CD4-positive, CD25-positive, alpha-beta regulatory T cell (primary cell): ENCODE data around the gene BCL2. TPM values are rescaled to one million over a fixed set of nuclear protein-coding genes. Genes with fewer than 3 reads are reported as not detected.

ENCODE experiments used
- ATAC-seq, 2 donors: fragments of 150-1000 bp; cut with Tn5 transposase; one replicate each; pipeline ENCODE4 v1.10.0; 2021; ENCODE audit warnings: low read depth in 2 of 2, moderate number of reproducible peaks in 2 of 2, moderate library complexity in 1 of 2
- DNase-seq, 3 donors: peaks; one replicate each; pipeline versions ENCODE4 v3.0.0 to v3.0.0-alpha.2; 2012 to 2022; ENCODE audit warnings: mixed read lengths in 1 of 3
- H3K27ac ChIP-seq: one replicate; pipeline ENCODE4 v1.7.0; 2013; ENCODE audit warnings: mild to moderate bottlenecking, low read length; ENCODE audit not compliant: insufficient read depth, poor library complexity, severe bottlenecking
- H3K27me3 ChIP-seq: one replicate; pipeline ENCODE4 v1.7.0; 2013; ENCODE audit warnings: low read length; ENCODE audit not compliant: control insufficient read depth, insufficient read depth
- H3K36me3 ChIP-seq: one replicate; pipeline ENCODE4 v1.7.0; 2013; ENCODE audit warnings: mild to moderate bottlenecking, low read length, moderate library complexity; ENCODE audit not compliant: control insufficient read depth, insufficient read depth
- H3K4me1 ChIP-seq: 2 replicates; pipeline ENCODE4 v1.7.0; 2013; ENCODE audit warnings: mild to moderate bottlenecking, low read length; ENCODE audit not compliant: insufficient read depth, control insufficient read depth, poor library complexity, severe bottlenecking
- H3K4me3 ChIP-seq: one replicate; pipeline ENCODE4 v1.7.0; 2013; ENCODE audit warnings: low read depth, mild to moderate bottlenecking, low read length, moderate library complexity
- H3K9me3 ChIP-seq, 2 experiments: 1 replicate in 1 of 2; 2 replicates in 1 of 2; pipeline ENCODE4 v1.7.0; 2013; ENCODE audit warnings: low read length in 2 of 2, mild to moderate bottlenecking in 1 of 2, moderate library complexity in 1 of 2; ENCODE audit not compliant: control insufficient read depth in 2 of 2
- H3K27ac Mint-ChIP-seq, 3 donors: one replicate each; pipeline ENCODE4 v1.8.0; 2020 to 2022; ENCODE audit warnings: mild to moderate bottlenecking in 3 of 3, mixed read lengths in 3 of 3, moderate library complexity in 2 of 3
- H3K27me3 Mint-ChIP-seq: one replicate; pipeline ENCODE4 v1.8.0; 2022; ENCODE audit warnings: mild to moderate bottlenecking, mixed read lengths
- H3K36me3 Mint-ChIP-seq: one replicate; pipeline ENCODE4 v1.8.0; 2020; ENCODE audit warnings: mixed read lengths
- H3K4me1 Mint-ChIP-seq, 4 donors: one replicate each; pipeline ENCODE4 v1.8.0; 2020 to 2022; ENCODE audit warnings: mixed read lengths in 4 of 4, mild to moderate bottlenecking in 1 of 4
- H3K4me3 Mint-ChIP-seq, 4 donors: one replicate each; pipeline ENCODE4 v1.8.0; 2020 to 2022; ENCODE audit warnings: mild to moderate bottlenecking in 4 of 4, mixed read lengths in 4 of 4, moderate library complexity in 3 of 4
- H3K9me3 Mint-ChIP-seq, 7 donors: one replicate each; pipeline ENCODE4 v1.8.0; 2020 to 2022; ENCODE audit warnings: mixed read lengths in 7 of 7, mild to moderate bottlenecking in 3 of 7, moderate library complexity in 2 of 7
- polyA plus RNA-seq, 4 donors: library from polyadenylated mRNA; unstranded; fragments of 300-500 nt; fragmentation: Illumina TruSeq; gene quantifications; one replicate each; pipeline ENCODE4 v1.2.3, GENCODE V29; 2021
- total RNA-seq: library from RNA; stranded (reverse); gene quantifications from one replicate; pipeline ENCODE4 v1.2.3, GENCODE V29; 2022

BCL2 gene
- total and polyA plus RNA-seq, 5 donors from 2014 or later: 19.1 to 125 (median 31.1) TPM

DNA sequence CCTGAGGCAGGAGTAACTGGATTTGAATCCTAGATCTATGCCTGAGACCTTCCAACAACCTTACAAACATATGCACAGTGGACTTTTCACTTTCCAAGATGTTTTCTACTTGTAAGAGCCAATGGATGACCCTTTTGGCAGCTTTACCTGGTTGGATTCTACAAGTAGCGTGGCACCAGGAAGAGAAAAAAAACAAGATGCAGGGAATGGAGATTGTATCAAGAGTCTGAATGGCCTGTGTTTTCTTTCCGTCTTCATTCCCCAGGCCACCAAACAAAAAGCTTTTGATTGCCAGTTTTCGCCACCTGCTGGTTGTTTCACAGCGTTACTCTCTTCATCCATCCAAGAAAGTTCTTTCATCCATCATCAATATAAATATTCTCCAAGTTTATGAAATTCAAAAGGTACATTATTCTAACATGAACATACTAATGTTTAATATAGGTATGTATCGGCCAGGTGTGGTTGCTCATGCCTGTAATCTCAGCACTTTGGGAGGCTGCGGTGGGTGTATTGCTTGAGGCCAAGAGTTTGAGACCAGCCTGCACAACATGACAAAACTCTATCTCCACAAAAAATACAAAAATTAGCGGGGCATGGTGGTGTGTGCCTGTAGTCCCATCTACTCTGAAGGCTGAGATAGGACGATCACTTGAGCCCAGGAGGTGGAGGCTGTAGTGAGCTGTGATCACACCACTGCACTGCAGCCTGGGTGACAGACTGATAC, 3.5 kb upstream of the BCL2 start:
- Mint-ChIP-seq H3K4me1 (peaks cover 4 to 33% (median 21%) of the 10 kb centered on the region in 4 donors), H3K9me3 (peaks cover 0 to 1% (median 0%) of the 10 kb centered on the region in 7 donors), H3K27ac (peak overlapping the region in 2 of 3 donors; percentile 20 to 27), H3K27me3 (peaks cover 5% of the 10 kb centered on the region), H3K4me3 (peak overlapping the region in 2 of 4 donors; percentile 61 to 94), H3K36me3 (peaks cover under 1% of the 10 kb centered on the region)
- Histone ChIP-seq H3K4me3 (no peak overlapping the region), H3K9me3 (no peaks in the 10 kb centered on the region), H3K36me3 (no peaks in the 10 kb centered on the region), H3K27ac (no peak overlapping the region), H3K4me1 (peaks cover 22% of the 10 kb centered on the region), H3K27me3 (no peaks in the 10 kb centered on the region)
- ATAC-seq: no peak
- peak; percentile 42 to 82 (median 68) for DNase-seq

DNA sequence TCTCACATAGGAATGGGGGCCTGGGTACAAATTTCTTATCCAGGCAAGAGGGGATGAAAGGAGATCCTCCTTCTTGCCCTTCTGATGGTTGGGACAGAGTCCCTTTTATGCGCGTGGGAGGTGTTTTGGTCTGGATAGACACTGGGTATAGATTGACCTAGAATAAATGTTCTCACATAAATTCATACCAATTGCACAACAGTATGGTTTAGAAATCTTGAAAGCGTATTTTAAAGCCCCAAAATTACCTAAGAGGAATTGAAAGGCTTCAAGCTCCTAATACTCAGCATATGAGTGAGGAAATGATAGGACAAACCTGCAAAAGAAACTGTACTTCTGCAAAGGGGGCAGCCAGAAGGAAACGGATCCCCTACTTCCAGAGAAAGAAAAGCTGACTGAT, 2.6 kb upstream of the BCL2 start:
- Histone ChIP-seq H3K27me3 (no peaks in the 10 kb centered on the region), H3K9me3 (no peaks in the 10 kb centered on the region), H3K27ac (no peak overlapping the region), H3K4me3 (no peak overlapping the region), H3K36me3 (no peaks in the 10 kb centered on the region), H3K4me1 (peaks cover 27% of the 10 kb centered on the region)
- Mint-ChIP-seq H3K4me3 (peak overlapping the region; percentile 0 to 94 (median 58)), H3K36me3 (peaks cover 4% of the 10 kb centered on the region), H3K4me1 (peaks cover 4 to 34% (median 23%) of the 10 kb centered on the region in 4 donors), H3K9me3 (peaks cover 0 to 2% (median 0%) of the 10 kb centered on the region in 7 donors), H3K27ac (peak overlapping the region in 2 of 3 donors; percentile 5 to 27), H3K27me3 (peaks cover 5% of the 10 kb centered on the region)
- DNase-seq (no peak), ATAC-seq (no peak)

DNA sequence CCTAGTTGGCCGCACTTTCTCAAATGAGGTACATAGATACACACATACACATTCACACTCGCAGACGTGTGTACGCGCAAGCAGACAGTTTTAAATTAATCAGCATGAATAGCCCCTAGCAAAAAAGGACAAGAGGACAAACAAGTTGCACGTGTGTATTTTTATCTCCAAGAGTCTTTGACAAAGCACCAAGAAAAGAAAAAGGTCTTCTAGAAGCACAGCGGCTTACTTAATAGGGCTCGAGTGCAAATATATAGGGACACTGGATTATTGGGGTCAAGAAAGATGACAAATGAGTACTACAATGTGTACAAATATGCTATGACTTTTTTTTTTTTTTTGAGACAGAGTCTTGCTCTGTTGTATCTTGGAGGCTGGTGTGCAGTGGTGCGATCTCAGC, 1.7 kb upstream of the BCL2 start:
- H3K4me3 ChIP-seq: peak overlapping the region; percentile 45
- peaks cover 36% of the 10 kb centered on the region for H3K4me1 ChIP-seq
- no peaks in the 10 kb centered on the region for H3K9me3 ChIP-seq
- no peak for DNase-seq
- H3K27ac ChIP-seq: no peak overlapping the region
- no peak for ATAC-seq
- no peaks in the 10 kb centered on the region for H3K36me3 ChIP-seq
- peaks cover 0 to 2% (median 0%) of the 10 kb centered on the region in 7 donors for H3K9me3 Mint-ChIP-seq
- H3K27me3 Mint-ChIP-seq: peaks cover 5% of the 10 kb centered on the region
- no peaks in the 10 kb centered on the region for H3K27me3 ChIP-seq
- peak overlapping the region; percentile 89 to 96 (median 92) for H3K4me3 Mint-ChIP-seq
- peaks cover 9 to 39% (median 26%) of the 10 kb centered on the region in 4 donors for H3K4me1 Mint-ChIP-seq
- H3K36me3 Mint-ChIP-seq: peaks cover 4% of the 10 kb centered on the region
- H3K27ac Mint-ChIP-seq: peak overlapping the region; percentile 56 to 95 (median 90)

DNA sequence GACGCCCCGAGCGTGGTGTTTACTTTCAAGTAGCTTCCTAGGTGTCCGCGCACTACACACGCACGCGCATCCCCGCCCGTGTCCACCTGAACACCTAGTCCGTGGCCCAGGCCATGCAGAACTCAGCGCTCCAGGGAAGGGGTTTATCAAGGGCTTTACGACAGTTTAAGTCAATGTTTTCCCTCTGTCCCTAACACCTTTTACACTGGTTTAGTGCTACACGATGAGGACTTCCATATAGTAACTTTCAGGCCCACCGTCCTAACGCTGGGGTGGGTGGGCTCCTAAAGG, 1.4 kb upstream of the BCL2 start:
- H3K9me3 ChIP-seq: no peaks in the 10 kb centered on the region
- Mint-ChIP-seq H3K4me1 (peaks cover 9 to 40% (median 26%) of the 10 kb centered on the region in 4 donors), H3K36me3 (peaks cover 4% of the 10 kb centered on the region), H3K9me3 (peaks cover 0 to 2% (median 0%) of the 10 kb centered on the region in 7 donors), H3K27ac (peak overlapping the region; percentile 56 to 95 (median 90)), H3K27me3 (peaks cover 5% of the 10 kb centered on the region), H3K4me3 (peak overlapping the region; percentile 89 to 96 (median 92))
- peaks cover 40% of the 10 kb centered on the region for H3K4me1 ChIP-seq
- DNase-seq (no peak), ATAC-seq (no peak)
- H3K27ac ChIP-seq: peak overlapping the region; percentile 53
- no peaks in the 10 kb centered on the region for H3K36me3 ChIP-seq
- no peaks in the 10 kb centered on the region for H3K27me3 ChIP-seq
- peak overlapping the region; percentile 45 for H3K4me3 ChIP-seq

DNA sequence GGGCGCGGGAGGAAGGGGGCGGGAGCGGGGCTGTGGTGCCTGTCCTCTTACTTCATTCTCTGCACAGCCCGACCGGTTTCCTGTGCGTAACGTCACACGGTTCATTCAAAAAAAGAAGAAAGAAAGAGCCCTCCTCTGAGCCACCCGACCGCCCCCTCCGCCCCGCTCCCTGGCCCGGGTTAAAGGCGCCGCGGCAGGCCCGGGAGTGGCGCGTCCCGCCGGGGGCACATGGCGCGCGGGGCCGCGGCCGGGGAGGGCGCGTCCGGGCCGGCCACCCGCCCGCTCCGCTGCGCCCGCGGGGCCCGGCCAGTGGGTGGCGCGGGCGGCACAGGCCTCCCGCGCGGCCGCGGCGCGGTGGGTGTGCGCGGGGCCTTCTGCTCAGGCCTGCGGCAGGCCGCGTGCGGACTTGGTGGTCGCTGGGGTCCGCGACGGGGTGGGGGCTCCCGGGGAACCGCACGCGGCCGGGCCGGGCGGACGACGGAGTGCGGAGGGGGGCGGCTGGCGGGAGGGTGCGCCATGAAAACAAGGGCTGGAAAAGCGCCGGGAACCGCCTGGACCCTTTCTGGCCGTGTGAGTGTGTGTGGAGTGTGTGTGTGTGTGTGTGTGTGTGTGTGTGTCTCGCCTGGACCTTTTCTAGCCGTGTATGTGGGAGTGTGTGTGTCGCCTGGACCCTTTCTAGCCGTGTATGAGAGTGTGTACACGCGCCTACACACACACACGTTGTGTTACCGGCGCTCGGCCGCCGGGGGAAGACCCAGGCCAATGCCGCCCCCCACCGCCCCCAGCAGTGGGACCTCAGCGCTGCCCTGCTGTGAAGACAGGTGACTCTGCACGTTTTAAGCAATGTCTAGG, 780 bp upstream of the BCL2 start:
- H3K27me3 ChIP-seq: no peaks in the 10 kb centered on the region
- H3K4me3 ChIP-seq: peak overlapping the region; percentile 45
- H3K36me3 ChIP-seq: no peaks in the 10 kb centered on the region
- peaks cover 0 to 2% (median 0%) of the 10 kb centered on the region in 7 donors for H3K9me3 Mint-ChIP-seq
- peak overlapping the region; percentile 86 to 95 (median 90) for H3K27ac Mint-ChIP-seq
- ATAC-seq (peak; percentile 84), DNase-seq (peak; percentile 86 to 93 (median 91))
- peaks cover 9 to 45% (median 29%) of the 10 kb centered on the region in 4 donors for H3K4me1 Mint-ChIP-seq
- peaks cover 5% of the 10 kb centered on the region for H3K27me3 Mint-ChIP-seq
- peaks cover 46% of the 10 kb centered on the region for H3K4me1 ChIP-seq
- no peaks in the 10 kb centered on the region for H3K9me3 ChIP-seq
- peaks cover 4% of the 10 kb centered on the region for H3K36me3 Mint-ChIP-seq
- peak overlapping the region; percentile 82 for H3K27ac ChIP-seq
- H3K4me3 Mint-ChIP-seq: peak overlapping the region; percentile 89 to 96 (median 92)

DNA sequence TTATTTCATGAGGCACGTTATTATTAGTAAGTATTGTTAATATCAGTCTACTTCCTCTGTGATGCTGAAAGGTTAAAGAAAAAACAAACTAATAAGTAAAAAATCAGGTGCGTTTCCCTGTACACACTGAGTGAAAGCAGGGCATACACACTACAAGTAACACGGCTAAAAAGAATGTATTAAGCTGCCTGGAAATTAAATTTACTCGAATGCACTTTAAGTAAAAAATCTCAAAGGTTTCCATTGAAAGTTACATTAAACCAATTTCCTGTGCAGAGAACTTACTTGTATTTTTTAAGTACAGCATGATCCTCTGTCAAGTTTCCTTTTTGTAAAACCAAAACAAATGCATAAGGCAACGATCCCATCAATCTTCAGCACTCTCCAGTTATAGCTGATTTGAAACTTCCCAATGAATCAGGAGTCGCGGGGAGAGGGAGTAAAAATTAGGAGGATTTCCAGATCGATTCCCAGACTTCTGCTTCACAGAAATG, 633 bp downstream of the BCL2 start:
- H3K4me3 ChIP-seq: peak overlapping the region; percentile 97
- Mint-ChIP-seq H3K27ac (peak overlapping the region; percentile 95 to 99 (median 97)), H3K27me3 (peaks cover 5% of the 10 kb centered on the region), H3K36me3 (peaks cover 7% of the 10 kb centered on the region), H3K4me1 (peaks cover 16 to 55% (median 37%) of the 10 kb centered on the region in 4 donors), H3K9me3 (peaks cover 0 to 2% (median 0%) of the 10 kb centered on the region in 7 donors), H3K4me3 (peak overlapping the region; percentile 94 to 100 (median 98))
- DNase-seq (no peak), ATAC-seq (no peak)
- H3K27ac ChIP-seq: peak overlapping the region; percentile 82
- no peaks in the 10 kb centered on the region for H3K9me3 ChIP-seq
- no peaks in the 10 kb centered on the region for H3K27me3 ChIP-seq
- no peaks in the 10 kb centered on the region for H3K36me3 ChIP-seq
- peaks cover 60% of the 10 kb centered on the region for H3K4me1 ChIP-seq

DNA sequence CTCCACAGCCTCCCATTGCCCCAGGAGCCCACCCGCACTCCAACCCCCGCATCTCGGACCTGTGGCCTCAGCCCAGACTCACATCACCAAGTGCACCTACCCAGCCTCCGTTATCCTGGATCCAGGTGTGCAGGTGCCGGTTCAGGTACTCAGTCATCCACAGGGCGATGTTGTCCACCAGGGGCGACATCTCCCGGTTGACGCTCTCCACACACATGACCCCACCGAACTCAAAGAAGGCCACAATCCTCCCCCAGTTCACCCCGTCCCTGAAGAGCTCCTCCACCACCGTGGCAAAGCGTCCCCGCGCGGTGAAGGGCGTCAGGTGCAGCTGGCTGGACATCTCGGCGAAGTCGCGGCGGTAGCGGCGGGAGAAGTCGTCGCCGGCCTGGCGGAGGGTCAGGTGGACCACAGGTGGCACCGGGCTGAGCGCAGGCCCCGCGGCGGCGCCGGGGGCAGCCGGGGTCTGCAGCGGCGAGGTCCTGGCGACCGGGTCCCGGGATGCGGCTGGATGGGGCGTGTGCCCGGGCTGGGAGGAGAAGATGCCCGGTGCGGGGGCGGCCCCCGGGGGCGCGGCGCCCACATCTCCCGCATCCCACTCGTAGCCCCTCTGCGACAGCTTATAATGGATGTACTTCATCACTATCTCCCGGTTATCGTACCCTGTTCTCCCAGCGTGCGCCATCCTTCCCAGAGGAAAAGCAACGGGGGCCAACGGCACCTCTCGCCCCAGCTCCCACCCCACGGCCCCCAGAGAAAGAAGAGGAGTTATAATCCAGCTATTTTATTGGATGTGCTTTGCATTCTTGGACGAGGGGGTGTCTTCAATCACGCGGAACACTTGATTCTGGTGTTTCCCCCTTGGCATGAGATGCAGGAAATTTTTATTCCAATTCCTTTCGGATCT, 1.3 kb downstream of the BCL2 start:
- H3K9me3 ChIP-seq: no peaks in the 10 kb centered on the region
- peaks cover 0 to 2% (median 0%) of the 10 kb centered on the region in 7 donors for H3K9me3 Mint-ChIP-seq
- peak overlapping the region; percentile 94 to 100 (median 98) for H3K4me3 Mint-ChIP-seq
- peaks cover 67% of the 10 kb centered on the region for H3K4me1 ChIP-seq
- peak overlapping the region; percentile 97 for H3K4me3 ChIP-seq
- no peaks in the 10 kb centered on the region for H3K36me3 ChIP-seq
- H3K27ac Mint-ChIP-seq: peak overlapping the region; percentile 95 to 99 (median 99)
- ATAC-seq (peak; percentile 65 to 70), DNase-seq (peak; percentile 75 to 92 (median 83))
- peaks cover 21 to 62% (median 42%) of the 10 kb centered on the region in 4 donors for H3K4me1 Mint-ChIP-seq
- H3K27me3 ChIP-seq: no peaks in the 10 kb centered on the region
- peaks cover 7% of the 10 kb centered on the region for H3K36me3 Mint-ChIP-seq
- H3K27me3 Mint-ChIP-seq: peaks cover 5% of the 10 kb centered on the region
- peak overlapping the region; percentile 82 for H3K27ac ChIP-seq
